Testis (tissue), 3 donors: Measurements from ENCODE around the gene CEMP1. TPM values are rescaled to one million over a fixed set of nuclear protein-coding genes. Genes with fewer than 3 reads are reported as not detected.

Experiments used
- DNase-seq: peaks from one replicate; pipeline ENCODE4 v3.0.0-alpha.2; 2019
- H3K27ac ChIP-seq, 2 donors: fragments of 200-600 bp; sonication (generic); one replicate each; pipeline ENCODE4 v1.5.1; 2019
- H3K27me3 ChIP-seq: fragments of 200-600 bp; sonication (generic); one replicate; pipeline ENCODE4 v1.5.1; 2019
- H3K36me3 ChIP-seq: fragments of 200-600 bp; sonication (generic); one replicate; pipeline ENCODE4 v1.5.1; 2017; ENCODE audit warnings: low read depth; ENCODE audit errors: missing control alignments
- H3K4me1 ChIP-seq: fragments of 200-600 bp; sonication (generic); one replicate; pipeline ENCODE4 v1.5.1; 2019
- H3K4me3 ChIP-seq, 2 donors: fragments of 200-600 bp; sonication (generic); one replicate each; pipeline ENCODE4 v1.5.1; 2017 to 2019
- H3K9me3 ChIP-seq: fragments of 200-600 bp; sonication (generic); one replicate; pipeline ENCODE4 v1.5.1; 2017
- CTCF ChIP-seq, 3 experiments: fragments of 450-650 bp in 2 of 3; fragments of 200-600 bp in 1 of 3; sonication (generic) in 1 of 3; IDR thresholded peaks; one replicate each; pipeline ENCODE4 v1.5.1; 2016 to 2019; ENCODE audit warnings: antibody characterized with exemption in 3 of 3, mild to moderate bottlenecking in 2 of 3, moderate library complexity in 1 of 3
- POLR2A ChIP-seq: fragments of 450-650 bp; IDR thresholded peaks from one replicate; pipeline ENCODE4 v1.6.1; 2017; ENCODE audit warnings: antibody characterized with exemption, mild to moderate bottlenecking, moderate library complexity
- WGBS, 2 donors: methylation state at CpG; one replicate each; pipeline ENCODE4 v1.1.5; 2018; 5-methylcytosine and 5-hydroxymethylcytosine counted together
- intact Hi-C: fragments of 100-400 bp; cut with DNase I; formaldehyde crosslinking; loops from one replicate; pipeline ENCODE4 v1.15.1; 2023; ENCODE audit warnings: low total_unique reads
- polyA plus RNA-seq: library from polyadenylated mRNA; stranded (reverse); fragments of 350-450 nt; fragmentation: Illumina TruSeq; extraction: RNeasy Lipid Tissue Mini Kit (QIAGEN cat#74804); gene quantifications from one replicate; pipeline ENCODE4 v1.2.3, GENCODE V29; 2014; ENCODE audit warnings: low read depth, low replicate concordance; ENCODE audit not compliant: insufficient read depth
- total RNA-seq, 2 donors: library from RNA; depleted of rRNA; stranded (reverse); fragments of >200 nt; gene quantifications; one replicate each; pipeline ENCODE4 v1.2.3, GENCODE V29; 2016

The CEMP1 gene
- total and polyA plus RNA-seq, 3 donors from 2014 or later, result 1.6 to 5.5 (median 5.4) TPM

DNA sequence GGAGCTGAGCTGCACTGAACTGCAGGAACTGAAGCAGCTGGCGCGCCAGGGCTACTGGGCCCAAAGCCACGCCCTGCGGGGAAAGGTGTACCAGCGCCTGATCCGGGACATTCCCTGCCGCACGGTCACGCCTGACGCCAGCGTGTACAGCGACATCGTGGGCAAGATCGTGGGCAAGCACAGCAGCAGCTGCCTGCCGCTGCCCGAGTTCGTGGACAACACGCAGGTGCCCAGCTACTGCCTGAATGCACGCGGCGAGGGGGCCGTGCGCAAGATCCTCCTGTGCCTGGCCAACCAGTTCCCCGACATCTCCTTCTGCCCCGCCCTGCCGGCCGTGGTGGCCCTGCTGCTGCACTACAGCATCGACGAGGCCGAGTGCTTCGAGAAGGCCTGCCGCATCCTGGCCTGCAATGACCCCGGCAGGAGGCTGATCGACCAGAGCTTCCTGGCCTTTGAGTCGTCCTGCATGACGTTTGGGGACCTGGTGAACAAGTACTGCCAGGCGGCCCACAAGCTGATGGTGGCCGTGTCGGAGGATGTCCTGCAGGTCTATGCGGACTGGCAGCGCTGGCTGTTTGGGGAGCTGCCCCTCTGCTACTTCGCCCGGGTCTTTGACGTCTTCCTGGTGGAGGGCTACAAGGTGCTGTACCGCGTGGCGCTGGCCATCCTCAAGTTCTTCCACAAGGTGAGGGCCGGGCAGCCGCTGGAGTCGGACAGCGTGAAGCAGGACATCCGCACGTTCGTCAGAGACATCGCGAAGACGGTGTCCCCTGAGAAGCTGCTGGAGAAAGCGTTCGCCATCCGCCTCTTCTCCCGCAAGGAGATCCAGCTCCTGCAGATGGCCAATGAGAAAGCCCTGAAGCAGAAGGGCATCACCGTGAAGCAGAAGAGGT, 34.7 kb downstream of the CEMP1 start:
- Histone ChIP-seq H3K4me1 (peaks cover 16% of the 10 kb centered on the region), H3K27ac (no peak overlapping the region), H3K27me3 (no peaks in the 10 kb centered on the region), H3K36me3 (no peaks in the 10 kb centered on the region), H3K9me3 (no peaks in the 10 kb centered on the region), H3K4me3 (no peak overlapping the region)
- TF ChIP-seq POLR2A, result no peak
- no peak for TF ChIP-seq CTCF (IDR thresholded peaks at IDR 0.05)
- intact Hi-C loops, result no loop called here
- no peak for DNase-seq
- 94 to 95% methylated on average over 21 to 62 of the region's 62 CpGs for WGBS, 2 donors

GRCh38 chr16:2495041-2495440, 36.2 kb downstream of the CEMP1 start:
- Histone ChIP-seq H3K27ac (no peak overlapping the region), H3K9me3 (no peaks in the 10 kb centered on the region), H3K4me1 (peaks cover 15% of the 10 kb centered on the region), H3K36me3 (no peaks in the 10 kb centered on the region), H3K27me3 (no peaks in the 10 kb centered on the region), H3K4me3 (no peak overlapping the region)
- no peak for TF ChIP-seq POLR2A
- no peak for TF ChIP-seq CTCF (IDR thresholded peaks at IDR 0.05)
- intact Hi-C loops, result no loop called here
- 92 to 99% methylated on average over 5 of the region's 5 CpGs for WGBS, 2 donors
- no peak for DNase-seq

GRCh38 chr16:2494616-2495015, 36.6 kb downstream of the CEMP1 start:
- TF ChIP-seq POLR2A (no peak), CTCF (IDR thresholded peaks at IDR 0.05) (no peak)
- no peaks in the 10 kb centered on the region for H3K36me3 ChIP-seq
- H3K27ac ChIP-seq, result no peak overlapping the region
- 94 to 98% methylated on average over 5 of the region's 5 CpGs for WGBS, 2 donors
- H3K4me3 ChIP-seq, result no peak overlapping the region
- H3K27me3 ChIP-seq, result no peaks in the 10 kb centered on the region
- intact Hi-C loops, result no loop called here
- H3K4me1 ChIP-seq, result peaks cover 15% of the 10 kb centered on the region
- no peak for DNase-seq
- H3K9me3 ChIP-seq, result no peaks in the 10 kb centered on the region

DNA sequence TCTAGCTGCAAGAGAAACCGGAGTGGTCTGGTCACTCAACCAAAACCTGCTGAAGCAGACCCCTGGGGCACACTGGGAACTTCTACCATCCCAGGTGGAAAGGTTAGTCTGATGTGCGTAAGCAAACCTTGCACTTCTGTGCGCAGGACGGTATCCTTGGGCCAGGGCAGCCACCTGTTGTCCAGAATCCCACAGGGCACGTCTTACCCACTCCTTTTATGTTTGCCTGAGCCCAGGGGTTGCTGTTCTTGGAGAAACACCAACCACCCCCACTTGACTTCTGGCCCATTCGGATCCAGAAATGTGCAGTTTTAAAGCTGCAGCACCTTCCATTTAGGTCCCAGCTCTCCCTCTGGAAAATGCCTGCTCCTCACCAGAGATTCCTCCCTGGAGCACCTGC, 37.6 kb downstream of the CEMP1 start:
- intact Hi-C loops, result no loop called here
- H3K27ac ChIP-seq, result no peak overlapping the region
- no peaks in the 10 kb centered on the region for H3K27me3 ChIP-seq
- H3K36me3 ChIP-seq, result no peaks in the 10 kb centered on the region
- H3K4me1 ChIP-seq, result peaks cover 15% of the 10 kb centered on the region
- TF ChIP-seq POLR2A, result no peak
- TF ChIP-seq CTCF (IDR thresholded peaks at IDR 0.05), result no peak
- no peaks in the 10 kb centered on the region for H3K9me3 ChIP-seq
- no peak for DNase-seq
- WGBS, 2 donors, result 73 to 75% methylated on average over 6 of the region's 6 CpGs
- no peak overlapping the region for H3K4me3 ChIP-seq

- 93 to 96% methylated on average over 13 of the region's 13 CpGs for WGBS, 2 donors
- Histone ChIP-seq H3K27ac (no peak overlapping the region), H3K27me3 (no peaks in the 10 kb centered on the region), H3K4me3 (no peak overlapping the region), H3K9me3 (no peaks in the 10 kb centered on the region), H3K36me3 (no peaks in the 10 kb centered on the region), H3K4me1 (peaks cover 5% of the 10 kb centered on the region)
- DNase-seq, result no peak
- intact Hi-C loops, result no loop called here
- TF ChIP-seq CTCF (IDR thresholded peaks at IDR 0.05) (no peak), POLR2A (no peak)
Observed at GRCh38 chr16:2492292-2492691, 38.9 kb downstream of the CEMP1 start.
